BE2C (cell line): ENCODE results near the gene ZNF821.
"Not testable (repeated sequence)": the region's sequence is repeated elsewhere in the genome, so short reads cannot be mapped to it uniquely, and the experiment has no call there.

Source experiments
- DNase-seq: peaks from one replicate; pipeline ENCODE4 v3.0.0-alpha.2; 2020
- H3K27me3 ChIP-seq: fragments of 250-450 bp; sonication (Bioruptor Pico); 2 replicates; pipeline ENCODE4 v1.5.1; 2020; ENCODE audit warnings: mild to moderate bottlenecking
- H3K36me3 ChIP-seq: fragments of 250-450 bp; sonication (Bioruptor Pico); 2 replicates; pipeline ENCODE4 v1.5.1; 2020; ENCODE audit warnings: mild to moderate bottlenecking
- H3K4me1 ChIP-seq: fragments of 250-450 bp; sonication (Bioruptor Pico); 2 replicates; pipeline ENCODE4 v1.5.1; 2020
- H3K4me3 ChIP-seq: 2 replicates; pipeline ENCODE4 v1.5.1; 2011; ENCODE audit warnings: low read depth, low read length
- H3K9me3 ChIP-seq: fragments of 250-450 bp; sonication (Bioruptor Pico); 2 replicates; pipeline ENCODE4 v1.5.1; 2020
- CTCF ChIP-seq: IDR thresholded peaks from 2 replicates; pipeline ENCODE4 v1.5.1; 2012; ENCODE audit warnings: mild to moderate bottlenecking, low read depth, low read length

Gene ZNF821

GRCh38 chr16:71869089-71869488, 14.9 kb downstream of the ZNF821 start:
- no peak overlapping the region for H3K4me3 ChIP-seq

GRCh38 chr16:71867939-71868338, 16.0 kb downstream of the ZNF821 start:
- Histone ChIP-seq H3K4me1 (no peaks in the 10 kb centered on the region), H3K4me3 (no peak overlapping the region), H3K36me3 (0 out of 2 replicates have a peak, but pooled peaks cover 4% of the 10 kb centered on the region), H3K9me3 (no peaks in the 10 kb centered on the region), H3K27me3 (no peaks in the 10 kb centered on the region)
- TF ChIP-seq CTCF: no peak; the same call in 1 of the 2 replicates
- DNase-seq: no peak

More at GRCh38 chr16:71869089-71869488, 14.9 kb downstream of the ZNF821 start:
- no peaks in the 10 kb centered on the region for H3K27me3 ChIP-seq
- TF ChIP-seq CTCF: no peak
- no peaks in the 10 kb centered on the region for H3K9me3 ChIP-seq
- no peaks in the 10 kb centered on the region for H3K4me1 ChIP-seq
- DNase-seq: no peak
- 0 out of 2 replicates have a peak, but pooled peaks cover 4% of the 10 kb centered on the region for H3K36me3 ChIP-seq

- H3K9me3 ChIP-seq, H3K36me3 ChIP-seq, H3K27me3 ChIP-seq, H3K4me3 ChIP-seq, DNase-seq, H3K4me1 ChIP-seq: not testable (repeated sequence)
These were observed 16.8 kb downstream of the ZNF821 start for GRCh38 chr16:71867175-71867574.

- TF ChIP-seq CTCF: no peak
- H3K36me3 ChIP-seq: peaks cover 10% of the 10 kb centered on the region
These were observed 18.7 kb downstream of the ZNF821 start for GRCh38 chr16:71865173-71865863.

GRCh38 chr16:71863995-71864394, 20.0 kb downstream of the ZNF821 start:
- Histone ChIP-seq H3K4me1 (no peaks in the 10 kb centered on the region), H3K27me3 (no peaks in the 10 kb centered on the region), H3K4me3 (no peak overlapping the region), H3K36me3 (peaks cover 13% of the 10 kb centered on the region), H3K9me3 (no peaks in the 10 kb centered on the region)
- no peak for TF ChIP-seq CTCF
- DNase-seq: no peak

More at GRCh38 chr16:71865173-71865863, 18.7 kb downstream of the ZNF821 start:
- Histone ChIP-seq H3K9me3 (no peaks in the 10 kb centered on the region), H3K4me3 (no peak overlapping the region), H3K4me1 (no peaks in the 10 kb centered on the region), H3K27me3 (no peaks in the 10 kb centered on the region)
- DNase-seq: no peak

GRCh38 chr16:71859762-71860521, 24.0 kb downstream of the ZNF821 start:
- Histone ChIP-seq H3K4me1 (no peaks in the 10 kb centered on the region), H3K4me3 (no peak overlapping the region), H3K27me3 (no peaks in the 10 kb centered on the region), H3K36me3 (peaks cover 18% of the 10 kb centered on the region), H3K9me3 (no peaks in the 10 kb centered on the region)
- DNase-seq: no peak
- TF ChIP-seq CTCF: no peak
